HL-60 (cell line): ENCODE data around the gene NUDT14.

ENCODE experiments used
- CTCF ChIP-seq: IDR thresholded peaks from one replicate; pipeline ENCODE4 v1.5.1; 2011; ENCODE audit warnings: low read length, control low read depth, inconsistent platforms; ENCODE audit not compliant: insufficient read depth
- GABPA ChIP-seq: IDR thresholded peaks from 2 replicates; pipeline ENCODE4 v1.6.1; 2012; ENCODE audit warnings: low read depth
- POLR2AphosphoS5 ChIP-seq: IDR thresholded peaks from 2 replicates; pipeline ENCODE4 v1.6.1; 2012; ENCODE audit warnings: low read depth
- REST ChIP-seq: IDR thresholded peaks from 2 replicates; pipeline ENCODE4 v1.6.1; 2012; ENCODE audit warnings: low read depth; ENCODE audit not compliant: insufficient replicate concordance
- SPI1 ChIP-seq: IDR thresholded peaks from 2 replicates; pipeline ENCODE4 v1.6.1; 2012; ENCODE audit warnings: low read depth, mild to moderate bottlenecking, borderline replicate concordance

- TF ChIP-seq CTCF (no peak), POLR2AphosphoS5 (no peak), GABPA (no peak), REST (no peak), SPI1 (no peak)
Observed at GRCh38 chr14:105168979-105169507, 12.1 kb downstream of the NUDT14 start.
